K562 (cell line): ENCODE measurements around the gene GRIA4. TPM values are rescaled to one million over a fixed set of nuclear protein-coding genes. Genes with fewer than 3 reads are reported as not detected.
"Not testable (repeated sequence)": the region's sequence is repeated elsewhere in the genome, so short reads cannot be mapped to it uniquely, and the experiment has no call there.

Experiments used
- ATAC-seq: fragments of 200-7000 bp; cut with Tn5 transposase; 3 replicates; pipeline ENCODE4 v1.9.1; 2020; ENCODE audit warnings: moderate library complexity
- BruUV-seq: library from RNA; stranded (reverse); fragments of 400-500 nt; replicated peaks from 2 replicates; lab custom pipeline; 2021; lab: Mats Ljungman, UMichigan
- CTCF ChIA-PET: fragments of 300-600 bp; formaldehyde crosslinking; extraction: SDS; loops from one replicate; lab custom pipeline; 2021; ENCODE audit warnings: low intra/inter-chr PET ratio; lab: Yijun Ruan, JAX
- POLR2A ChIA-PET: fragments of 300-600, 350-650 bp; sonication (Branson Sonifier 250); formaldehyde crosslinking; extraction: SDS; loops from one replicate; lab custom pipeline; 2021; ENCODE audit warnings: antibody characterized with exemption, inconsistent platforms; lab: Yijun Ruan, JAX
- DNase-seq, 4 experiments: peaks; one replicate each; pipeline versions ENCODE4 v3.0.0 to v3.0.0-alpha.2; 2011 to 2018; ENCODE audit warnings: low spot score in 3 of 4, mixed read lengths in 3 of 4; ENCODE audit errors: extremely low read depth in 1 of 4
- FAIRE-seq: peaks from 2 replicates; lab custom pipeline; 2011; peaks lifted over from hg19 to GRCh38; lab: Jason Lieb, UNC
- H2AFZ ChIP-seq: 2 replicates; pipeline ENCODE4 v1.6.0; 2011; ENCODE audit warnings: low read depth, low read length, control low read depth, inconsistent platforms
- H3K27ac ChIP-seq: fragments of 200-600 bp; 3 replicates; pipeline ENCODE4 v1.8.0; 2011; ENCODE audit warnings: low read depth, mild to moderate bottlenecking, control low read depth, inconsistent platforms, low read length, moderate library complexity, mixed read lengths; ENCODE audit errors: extremely low read depth
- H3K27me3 ChIP-seq, 2 experiments: fragments of 300-600 bp in 1 of 2; 2 replicates in 1 of 2; 3 replicates in 1 of 2; pipeline versions ENCODE4 v1.6.0 to v1.8.0; 2011; ENCODE audit warnings: inconsistent platforms in 2 of 2, low read length in 2 of 2, mild to moderate bottlenecking in 1 of 2, mixed read lengths in 1 of 2, moderate library complexity in 1 of 2; ENCODE audit not compliant: control insufficient read depth in 2 of 2, insufficient read depth in 2 of 2
- H3K36me3 ChIP-seq: fragments of 300-600 bp; 3 replicates; pipeline ENCODE4 v1.8.0; 2011; ENCODE audit warnings: mild to moderate bottlenecking, low read length, inconsistent platforms; ENCODE audit not compliant: control insufficient read depth, insufficient read depth
- H3K4me1 ChIP-seq, 2 experiments: fragments of 200-600 bp in 1 of 2; replicated peaks in 1 of 2; 2 replicates in 1 of 2; 3 replicates in 1 of 2; pipeline versions ENCODE4 v1.5.1 to v1.8.0; 2011; ENCODE audit warnings: inconsistent platforms in 2 of 2, low read length in 2 of 2, mild to moderate bottlenecking in 1 of 2, mixed read lengths in 1 of 2, moderate library complexity in 1 of 2; ENCODE audit not compliant: control insufficient read depth in 2 of 2, insufficient read depth in 2 of 2
- H3K4me2 ChIP-seq: 2 replicates; pipeline ENCODE4 v1.6.1; 2011; ENCODE audit warnings: low read length, control low read depth, inconsistent platforms, mixed read lengths; ENCODE audit not compliant: insufficient read depth
- H3K4me3 ChIP-seq: fragments of 200-600 bp; sonication (generic), shearing (Covaris generic); 2 replicates; pipeline ENCODE4 v1.5.1; 2016; ENCODE audit warnings: control low read depth, inconsistent platforms
- H3K79me2 ChIP-seq: fragments of 200-600 bp; 3 replicates; pipeline ENCODE4 v1.8.0; 2011; ENCODE audit warnings: low read length, inconsistent platforms; ENCODE audit not compliant: control insufficient read depth, insufficient read depth
- H3K9ac ChIP-seq, 2 experiments: 2 replicates each; pipeline versions ENCODE4 v1.6.0 to v1.6.1; 2011; ENCODE audit warnings: low read depth in 2 of 2, low read length in 2 of 2, control low read depth in 1 of 2, inconsistent platforms in 1 of 2, mild to moderate bottlenecking in 1 of 2, mixed read lengths in 1 of 2; ENCODE audit not compliant: insufficient read depth in 1 of 2
- H3K9me1 ChIP-seq: one replicate; pipeline ENCODE4 v1.6.0; 2011; ENCODE audit warnings: inconsistent platforms, mild to moderate bottlenecking, low read length, moderate library complexity; ENCODE audit not compliant: control insufficient read depth, insufficient read depth
- H3K9me3 ChIP-seq: replicated peaks from 2 replicates; pipeline ENCODE4 v1.5.1; 2011; ENCODE audit warnings: low read depth, low read length, inconsistent platforms; ENCODE audit not compliant: control insufficient read depth, insufficient read depth
- H4K20me1 ChIP-seq: replicated peaks from 2 replicates; pipeline ENCODE4 v1.6.1; 2011; ENCODE audit warnings: low read length, inconsistent platforms, mixed read lengths; ENCODE audit not compliant: control insufficient read depth, insufficient read depth
- TRIM24 ChIP-seq, 2 experiments: fragments of 450-650 bp; IDR thresholded peaks; 2 replicates each; pipeline ENCODE4 v1.6.1; 2016
- YY1 ChIP-seq, 3 experiments: IDR thresholded peaks; 2 replicates each; pipeline ENCODE4 v1.6.1; 2011; ENCODE audit warnings: low read length in 2 of 3, mild to moderate bottlenecking in 2 of 3, moderate library complexity in 2 of 3, borderline replicate concordance in 1 of 3, control low read depth in 1 of 3, low read depth in 1 of 3; ENCODE audit not compliant: insufficient read depth in 3 of 3, insufficient replicate concordance in 2 of 3, control insufficient read depth in 1 of 3, insufficient read length in 1 of 3; ENCODE audit errors: extremely low read depth in 1 of 3
- ZNF316 ChIP-seq: fragments of 450-650 bp; IDR thresholded peaks from 2 replicates; pipeline ENCODE4 v1.6.1; 2016
- WGBS: fragments of 100-300 bp; shearing (Covaris generic); methylation state at CpG from one replicate; pipeline ENCODE4 v1.1.6; 2016; ENCODE audit warnings: low coverage, mixed read lengths; ENCODE audit not compliant: insufficient coverage; ENCODE audit errors: missing lambda C conversion rate; 5-methylcytosine and 5-hydroxymethylcytosine counted together
- in situ Hi-C: fragments of 300-500 bp; cut with MboI; formaldehyde crosslinking; loops from 4 replicates; pipeline ENCODE4 v1.15.0; 2018; ENCODE audit warnings: inconsistent platforms, mixed read lengths
- intact Hi-C: fragments of 100-400 bp; cut with micrococcal nuclease; formaldehyde crosslinking; loops from 2 replicates; pipeline ENCODE4 v1.14.2; 2022
- polyA plus RNA-seq, 8 experiments: library from polyadenylated mRNA; depleted of rRNA in 4 of 8; stranded (reverse) in 5 of 8; unstranded in 3 of 8; fragments of >200 nt; fragmentation: Nextera tagmentation in 2 of 8; fragmentation: Illumina TruSeq in 1 of 8; extraction: Ambion mirVana in 2 of 8; extraction: Trizol in 1 of 8; gene quantifications; 2 replicates each; pipeline versions ENCODE4 v1.2.1 to v1.2.3, GENCODE V29; 2011 to 2014; ENCODE audit warnings: inconsistent platforms in 1 of 8, missing spikeins in 1 of 8
- total RNA-seq, 7 experiments: library from RNA; depleted of rRNA in 6 of 7; stranded (reverse); fragments of >200 nt in 6 of 7; fragmentation: Illumina TruSeq in 2 of 7; extraction: Trizol in 2 of 7; gene quantifications; 2 replicates each; pipeline versions ENCODE4 v1.2.1 to v1.2.3, GENCODE V29; 2011 to 2021; ENCODE audit warnings: low replicate concordance in 1 of 7

Gene GRIA4
- total and polyA plus RNA-seq, 9 of the 15 experiments (the other 6 are each of a cell fraction or from before 2014, with no cell fraction given), result not detected

GRCh38 chr11:105767931-105768330 lies 158.1 kb downstream of the GRIA4 start (continued):
- TF ChIP-seq YY1 (IDR thresholded peaks at IDR 0.05; ENCODE audit: borderline replicate concordance in 1 of 3, control insufficient read depth in 1 of 3, extremely low read depth in 1 of 3, insufficient read depth in 3 of 3, insufficient read length in 1 of 3, insufficient replicate concordance in 2 of 3, low read depth in 1 of 3, low read length in 2 of 3), result no peak

- WGBS, result 4% methylated on average over 2 of the region's 2 CpGs
- Histone ChIP-seq H3K4me3 (no peak overlapping the region), H3K27ac (no peak overlapping the region), H2AFZ (no peak overlapping the region), H3K4me1 (no peaks in the 10 kb centered on the region), H3K27me3 (no peaks in the 10 kb centered on the region), H3K9me3 (no peaks in the 10 kb centered on the region), H3K4me2 (no peak overlapping the region), H4K20me1 (no peaks in the 10 kb centered on the region), H3K79me2 (no peaks in the 10 kb centered on the region), H3K36me3 (no peaks in the 10 kb centered on the region), H3K9me1 (no peaks in the 10 kb centered on the region), H3K9ac (no peak overlapping the region)
- in situ Hi-C loops, result no loop called here
- intact Hi-C loops, result no loop called here
- DNase-seq (no peak), ATAC-seq (no peak), FAIRE-seq (no peak)
- TF ChIP-seq TRIM24 (IDR thresholded peaks at IDR 0.05), result no peak
- peak; percentile 34 for TF ChIP-seq ZNF316
- POLR2A ChIA-PET, result no interaction called here
- CTCF ChIA-PET, result no interaction called here
- no TSS peak for BruUV-seq
Measured at GRCh38 chr11:105769627-105770026, 159.8 kb downstream of the GRIA4 start.

- H3K4me1 ChIP-seq, DNase-seq, H3K4me2 ChIP-seq, ATAC-seq, BruUV-seq, H3K27me3 ChIP-seq, H2AFZ ChIP-seq, H3K36me3 ChIP-seq, intact Hi-C loops, CTCF ChIA-PET, H3K9ac ChIP-seq, H3K9me3 ChIP-seq, H3K79me2 ChIP-seq, H3K27ac ChIP-seq, H4K20me1 ChIP-seq, H3K4me3 ChIP-seq, in situ Hi-C loops, POLR2A ChIA-PET, H3K9me1 ChIP-seq: not testable (repeated sequence)
- WGBS, result 0% methylated on average over 3 of the region's 3 CpGs
- FAIRE-seq, result peak; percentile 48
Measured at GRCh38 chr11:105773452-105773851, 163.6 kb downstream of the GRIA4 start.
